ENCODE measurements around the gene IDH2. TPM values are rescaled to one million over a fixed set of nuclear protein-coding genes. Genes with fewer than 3 reads are reported as not detected.

IDH2 gene
- total RNA-seq, 1 experiment from 2014 or later, result 48.1 TPM

DNA sequence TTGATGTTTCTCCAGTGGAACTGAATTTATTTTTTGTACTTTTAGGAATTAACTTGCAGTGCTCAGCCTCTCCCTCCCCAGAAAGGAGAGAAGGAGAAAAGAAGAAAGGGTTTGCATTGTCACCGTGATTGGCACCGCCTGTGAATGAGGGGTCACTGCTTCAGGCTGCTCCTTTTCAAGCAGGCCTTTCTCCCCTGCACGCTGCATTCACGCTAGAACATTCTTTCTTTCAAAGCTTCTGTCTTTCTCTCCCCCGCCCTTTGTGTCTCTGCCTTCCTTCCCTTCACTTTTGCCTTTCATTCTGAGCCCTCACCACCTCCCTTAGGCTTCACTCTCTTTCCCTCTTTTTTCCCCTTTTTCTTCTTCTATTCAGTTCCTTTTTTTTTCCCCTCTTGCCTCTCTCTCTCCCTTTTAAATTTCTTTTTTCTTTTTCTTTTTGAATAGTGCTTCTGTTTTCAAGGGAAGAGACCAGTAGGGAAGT, 58.7 kb downstream of the IDH2 start:
- no peaks in the 10 kb centered on the region for H3K9me3 ChIP-seq (ENCODE audit: control insufficient read depth in 1 of 2, insufficient read depth in 1 of 2, low read depth in 1 of 2, low read length in 2 of 2)
- ATAC-seq, result no peak
- ChIA-PET CTCF (no interaction called here), POLR2A (no interaction called here), RAD21 (ENCODE audit: low non-redundant PET in 1 of 2, low total read pairs in 2 of 2, uncharacterized antibody in 2 of 2, unreplicated experiment in 2 of 2) (no interaction called here)
- no peak overlapping the region for H3K9ac ChIP-seq (ENCODE audit: low read length)
- H3K27me3 ChIP-seq (ENCODE audit: insufficient read depth, low read length), result no peaks in the 10 kb centered on the region
- intact Hi-C loops (cut with micrococcal nuclease), result no loop called here
- H3K79me2 ChIP-seq (ENCODE audit: insufficient read depth, low read length), result no peaks in the 10 kb centered on the region
- no peak overlapping the region for H3K4me3 ChIP-seq (replicated peaks in 1 of 2; ENCODE audit: low read depth in 1 of 2, low read length in 2 of 2)
- H3K4me1 ChIP-seq (ENCODE audit: control insufficient read depth in 1 of 2, insufficient read depth in 2 of 2, low read length in 2 of 2), result peaks cover 11 to 15% of the 10 kb centered on the region in 2 experiments; a peak in 2 of 4 replicates
- H3K4me2 ChIP-seq (ENCODE audit: low read length), result no peak overlapping the region
- no peak overlapping the region for H2AFZ ChIP-seq (ENCODE audit: low read depth, low read length, poor library complexity, severe bottlenecking)
- BruUV-seq (replicated peaks), result no TSS peak
- DNase-seq (ENCODE audit: low read depth, low spot score), result no peak
- H3K9me2 ChIP-seq (ENCODE audit: insufficient read depth), result no peaks in the 10 kb centered on the region
- H4K20me1 ChIP-seq (ENCODE audit: insufficient read depth), result no peaks in the 10 kb centered on the region
- H3K36me3 ChIP-seq (ENCODE audit: control insufficient read depth in 1 of 2, insufficient read depth in 2 of 2, low read length in 2 of 2), result no peaks in the 10 kb centered on the region
- H3K27ac ChIP-seq (ENCODE audit: low read depth, low read length), result no peak overlapping the region
- TF ChIP-seq EZH2phosphoT487 (IDR thresholded peaks at IDR 0.05; ENCODE audit: borderline replicate concordance) (no peak), SRF (IDR thresholded peaks at IDR 0.05; ENCODE audit: low read depth) (no peak), ZFX (IDR thresholded peaks at IDR 0.05) (no peak), TCF7L2 (IDR thresholded peaks at IDR 0.05; ENCODE audit: borderline replicate concordance, extremely low read depth, insufficient read depth, insufficient read length) (no peak)

GRCh38 chr15:90042766-90043529, 59.3 kb downstream of the IDH2 start:
- Histone ChIP-seq H3K79me2 (ENCODE audit: insufficient read depth, low read length) (no peaks in the 10 kb centered on the region), H3K4me3 (replicated peaks in 1 of 2; ENCODE audit: low read depth in 1 of 2, low read length in 2 of 2) (no peak overlapping the region), H3K9me2 (ENCODE audit: insufficient read depth) (no peaks in the 10 kb centered on the region), H3K36me3 (ENCODE audit: control insufficient read depth in 1 of 2, insufficient read depth in 2 of 2, low read length in 2 of 2) (no peaks in the 10 kb centered on the region), H2AFZ (ENCODE audit: low read depth, low read length, poor library complexity, severe bottlenecking) (no peak overlapping the region), H3K27me3 (ENCODE audit: insufficient read depth, low read length) (no peaks in the 10 kb centered on the region), H3K4me1 (ENCODE audit: control insufficient read depth in 1 of 2, insufficient read depth in 2 of 2, low read length in 2 of 2) (peaks cover 11 to 20% of the 10 kb centered on the region in 2 experiments; a peak in 2 of 4 replicates), H3K4me2 (ENCODE audit: low read length) (no peak overlapping the region), H4K20me1 (ENCODE audit: insufficient read depth) (no peaks in the 10 kb centered on the region), H3K27ac (ENCODE audit: low read depth, low read length) (no peak overlapping the region), H3K9me3 (ENCODE audit: control insufficient read depth in 1 of 2, insufficient read depth in 1 of 2, low read depth in 1 of 2, low read length in 2 of 2) (no peaks in the 10 kb centered on the region), H3K9ac (ENCODE audit: low read length) (no peak overlapping the region)
- TF ChIP-seq SIN3A (IDR thresholded peaks at IDR 0.05; ENCODE audit: low read depth), result no peak
- no TSS peak for BruUV-seq (replicated peaks)
- no peak for ATAC-seq
- intact Hi-C loops (cut with micrococcal nuclease), result no loop called here
- ChIA-PET CTCF (no interaction called here), POLR2A (no interaction called here), RAD21 (ENCODE audit: low non-redundant PET in 1 of 2, low total read pairs in 2 of 2, uncharacterized antibody in 2 of 2, unreplicated experiment in 2 of 2) (no interaction called here)
- no peak for DNase-seq (ENCODE audit: low read depth, low spot score)
